AG09319 (cell line): ENCODE data around the gene CCR7.

Source experiments
- DNase-seq: peaks from one replicate; pipeline ENCODE4 v3.0.0-alpha.2; 2010; ENCODE audit warnings: low read depth; ENCODE audit errors: extremely low read depth
- CTCF ChIP-seq: IDR thresholded peaks from 2 replicates; pipeline ENCODE4 v1.5.1; 2011; ENCODE audit warnings: low read depth, mild to moderate bottlenecking, inconsistent platforms, low read length, moderate library complexity

The CCR7 gene

GRCh38 chr17:40559954-40560591 lies 5.2 kb downstream of the CCR7 start:
- TF ChIP-seq CTCF = peak; percentile 99
- DNase-seq = peak; percentile 90

DNA sequence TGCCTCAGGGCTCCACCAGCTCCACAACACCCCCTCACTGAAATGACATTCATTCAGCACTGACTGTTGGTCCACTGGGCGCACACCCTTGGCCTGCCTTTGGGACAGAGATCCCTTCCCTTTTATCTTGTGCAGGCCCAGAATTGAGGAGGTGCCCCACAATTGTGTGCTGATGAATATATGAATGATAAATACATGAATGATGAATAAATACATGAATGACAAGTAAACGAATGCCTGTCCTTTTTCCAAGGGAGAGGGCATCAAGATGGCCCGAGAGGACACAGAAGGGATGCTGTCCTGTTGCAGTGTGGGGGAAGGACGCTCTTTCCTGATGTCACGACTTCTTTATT lies 5.7 kb downstream of the CCR7 start:
- DNase-seq = no peak
- no peak for TF ChIP-seq CTCF

GRCh38 chr17:40558890-40559563 lies 6.2 kb downstream of the CCR7 start:
- no peak for TF ChIP-seq CTCF
- DNase-seq = no peak

GRCh38 chr17:40558300-40558889 lies 6.9 kb downstream of the CCR7 start:
- no peak for DNase-seq
- no peak for TF ChIP-seq CTCF

GRCh38 chr17:40557531-40558299 lies 7.6 kb downstream of the CCR7 start:
- no peak for DNase-seq
- TF ChIP-seq CTCF = no peak

DNA sequence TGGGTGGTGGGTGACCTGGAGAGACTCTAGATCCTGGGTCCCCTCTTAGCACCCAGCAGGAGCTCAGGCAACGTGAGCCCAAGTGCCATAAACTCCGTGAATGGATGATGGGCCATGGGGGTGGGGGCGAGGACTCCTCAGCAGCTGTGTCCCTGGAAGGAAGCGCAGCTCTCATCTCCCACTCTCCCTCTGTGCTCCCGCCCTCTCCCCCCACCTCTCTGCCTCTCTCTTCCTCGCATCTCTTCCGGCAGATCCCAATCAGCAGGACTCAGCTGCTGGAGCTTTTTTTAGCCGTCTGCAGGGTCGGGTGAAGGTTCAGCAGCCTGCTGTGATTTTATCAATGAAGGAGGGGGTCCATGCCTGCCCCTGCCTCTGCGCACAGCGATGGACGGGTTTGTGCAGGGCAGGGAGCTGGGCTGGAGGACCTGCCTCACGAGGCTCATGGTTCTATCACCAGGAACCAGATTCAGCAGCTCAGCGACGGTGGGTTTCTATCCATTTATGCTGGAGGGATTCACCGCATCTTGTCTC lies 8.3 kb downstream of the CCR7 start:
- no peak for DNase-seq
- no peak for TF ChIP-seq CTCF
